ENCODE data around the gene RNF2. TPM values are rescaled to one million over a fixed set of nuclear protein-coding genes. Genes with fewer than 3 reads are reported as not detected.

RNF2 gene
- total and polyA plus RNA-seq, 2 donors (not counting 3 experiments of a cell fraction or from before 2014, with no cell fraction given) = 13.6 to 30.6 TPM

DNA sequence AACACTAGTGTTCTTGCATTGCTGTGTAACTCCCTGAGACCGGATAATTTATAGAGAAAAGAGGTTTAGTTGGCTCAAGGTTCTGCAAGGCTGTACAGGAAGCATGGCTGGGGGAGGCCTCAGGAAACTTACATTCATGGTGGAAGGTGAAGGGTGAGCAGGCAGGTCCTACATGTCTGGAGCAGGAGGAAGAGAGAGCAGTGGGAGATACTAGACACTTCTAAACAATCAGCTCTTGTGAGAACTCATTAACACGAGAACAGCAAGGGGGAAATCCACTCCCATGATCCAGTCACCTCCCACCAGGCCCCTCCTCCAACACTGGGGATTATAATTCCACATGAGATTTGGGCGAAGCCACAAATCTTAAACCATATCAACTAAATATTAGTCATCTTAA, 30.1 kb downstream of the RNF2 start:
- Histone ChIP-seq H3K4me2 (ENCODE audit: insufficient read depth, low read length) (no peak overlapping the region), H3K27me3 (ENCODE audit: control insufficient read depth in 2 of 2, insufficient read depth in 2 of 2, low read length in 2 of 2) (no peaks in the 10 kb centered on the region), H3K9me3 (replicated peaks; ENCODE audit: control insufficient read depth, insufficient read depth, low read length) (no peaks in the 10 kb centered on the region), H2AFZ (ENCODE audit: low read depth, low read length) (no peak overlapping the region), H3K27ac (ENCODE audit: insufficient read depth, low read depth, low read length) (no peak overlapping the region), H4K20me1 (replicated peaks; ENCODE audit: control insufficient read depth, extremely low read depth, insufficient read depth, low read length) (peaks cover 9% of the 10 kb centered on the region), H3K9me1 (replicated peaks; ENCODE audit: control insufficient read depth, extremely low read depth, insufficient read depth, low read length) (no peaks in the 10 kb centered on the region), H3K4me1 (ENCODE audit: control insufficient read depth, extremely low read depth, insufficient read depth, low read length) (no peaks in the 10 kb centered on the region), H3K4me3 (replicated peaks in 1 of 3; ENCODE audit: insufficient read depth in 1 of 3, low read depth in 1 of 3, low read length in 3 of 3) (no peak overlapping the region), H3K79me2 (ENCODE audit: control insufficient read depth, insufficient read depth, low read length) (peaks cover 59% of the 10 kb centered on the region), H3K9ac (replicated peaks; ENCODE audit: extremely low read depth, insufficient read depth, low read length) (no peak overlapping the region), H3K36me3 (ENCODE audit: control insufficient read depth in 2 of 2, extremely low read depth in 1 of 2, insufficient read depth in 2 of 2, low read length in 2 of 2) (no peaks in the 10 kb centered on the region)
- TF ChIP-seq FOS (IDR thresholded peaks at IDR 0.05; ENCODE audit: borderline replicate concordance, insufficient read depth, low read length) (no peak), MAX (IDR thresholded peaks at IDR 0.05; ENCODE audit: insufficient read depth, insufficient read length) (no peak), EZH2 (IDR thresholded peaks at IDR 0.05; ENCODE audit: borderline replicate concordance, low read depth, low read length, severe bottlenecking) (no peak), JUN (IDR thresholded peaks at IDR 0.05; ENCODE audit: borderline replicate concordance, insufficient read depth, insufficient read length, low read depth) (no peak), GATA2 (IDR thresholded peaks at IDR 0.05; ENCODE audit: insufficient read depth, insufficient read length, low read depth, low read length) (no peak), MYC (IDR thresholded peaks at IDR 0.05; ENCODE audit: low read depth, low read length) (no peak), POLR2A (IDR thresholded peaks at IDR 0.05; ENCODE audit: low read depth, low read length) (no peak), POLR2AphosphoS5 (IDR thresholded peaks at IDR 0.05; ENCODE audit: insufficient read depth, low read depth, low read length) (no peak)
- TF ChIP-seq, protein P1, sequence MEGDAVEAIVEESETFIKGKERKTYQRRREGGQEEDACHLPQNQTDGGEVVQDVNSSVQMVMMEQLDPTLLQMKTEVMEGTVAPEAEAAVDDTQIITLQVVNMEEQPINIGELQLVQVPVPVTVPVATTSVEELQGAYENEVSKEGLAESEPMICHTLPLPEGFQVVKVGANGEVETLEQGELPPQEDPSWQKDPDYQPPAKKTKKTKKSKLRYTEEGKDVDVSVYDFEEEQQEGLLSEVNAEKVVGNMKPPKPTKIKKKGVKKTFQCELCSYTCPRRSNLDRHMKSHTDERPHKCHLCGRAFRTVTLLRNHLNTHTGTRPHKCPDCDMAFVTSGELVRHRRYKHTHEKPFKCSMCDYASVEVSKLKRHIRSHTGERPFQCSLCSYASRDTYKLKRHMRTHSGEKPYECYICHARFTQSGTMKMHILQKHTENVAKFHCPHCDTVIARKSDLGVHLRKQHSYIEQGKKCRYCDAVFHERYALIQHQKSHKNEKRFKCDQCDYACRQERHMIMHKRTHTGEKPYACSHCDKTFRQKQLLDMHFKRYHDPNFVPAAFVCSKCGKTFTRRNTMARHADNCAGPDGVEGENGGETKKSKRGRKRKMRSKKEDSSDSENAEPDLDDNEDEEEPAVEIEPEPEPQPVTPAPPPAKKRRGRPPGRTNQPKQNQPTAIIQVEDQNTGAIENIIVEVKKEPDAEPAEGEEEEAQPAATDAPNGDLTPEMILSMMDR (IDR thresholded peaks at IDR 0.05; ENCODE audit: extremely low read depth in 1 of 2, insufficient read depth in 1 of 2, low read depth in 1 of 2, low read length in 2 of 2) = no peak
- DNase-seq (ENCODE audit: low read depth, low spot score) = no peak
- no peak for FAIRE-seq
- no TSS peak for BruUV-seq (replicated peaks)
- intact Hi-C loops (cut with micrococcal nuclease) = no loop called here
- POLR2A ChIA-PET = no interaction called here
- dilution Hi-C loops (cut with MboI; ENCODE audit: extremely low pct_ligation_motif_present, low sequenced_read_pairs) = no loop called here
- CTCF ChIA-PET = interaction anchor here (0.6 to 1.6 kb wide), 2 partner anchors 9 to 10 kb away, joined by 3 to 4 read pairs; no protein-coding TSS in a partner anchor
